HEK293 (cell line): ENCODE measurements around the gene BIRC7.

Source experiments
- CTCF ChIP-seq: fragments of 450-650 bp; formaldehyde crosslinking; IDR thresholded peaks from 2 replicates; pipeline ENCODE4 v1.5.1; 2016; ENCODE audit warnings: missing biosample characterization, missing genetic modification characterization
- REPIN1 ChIP-seq: fragments of 450-650 bp; formaldehyde crosslinking; IDR thresholded peaks from 2 replicates; pipeline ENCODE4 v1.5.1; 2017; ENCODE audit warnings: missing biosample characterization, missing genetic modification characterization, low read depth
- ZNF146 ChIP-seq: fragments of 450-650 bp; formaldehyde crosslinking; IDR thresholded peaks from 2 replicates; pipeline ENCODE4 v1.5.1; 2016; ENCODE audit warnings: missing biosample characterization, missing genetic modification characterization
- ZNF26 ChIP-seq: fragments of 450-650 bp; formaldehyde crosslinking; IDR thresholded peaks from 2 replicates; pipeline ENCODE4 v1.5.1; 2016; ENCODE audit warnings: missing biosample characterization, missing genetic modification characterization
- ZNF274 ChIP-seq, 2 experiments: fragments of 200-500 bp in 1 of 2; fragments of 450-650 bp in 1 of 2; sonication (Bioruptor generic) in 1 of 2; formaldehyde crosslinking in 1 of 2; IDR thresholded peaks; 2 replicates each; pipeline versions ENCODE4 v1.5.1 to v1.6.1; 2014 to 2016; ENCODE audit warnings: borderline replicate concordance in 1 of 2, inconsistent platforms in 1 of 2, low read length in 1 of 2, missing biosample characterization in 1 of 2, missing genetic modification characterization in 1 of 2
- ZNF416 ChIP-seq: fragments of 450-650 bp; formaldehyde crosslinking; IDR thresholded peaks from 2 replicates; pipeline ENCODE4 v1.5.1; 2016; ENCODE audit warnings: missing biosample characterization, missing genetic modification characterization
- ZNF514 ChIP-seq: fragments of 450-650 bp; formaldehyde crosslinking; IDR thresholded peaks from 2 replicates; pipeline ENCODE4 v1.5.1; 2016; ENCODE audit warnings: missing biosample characterization, missing genetic modification characterization
- TF ChIP-seq, protein P1 (sequence below): fragments of 450-650 bp; formaldehyde crosslinking; IDR thresholded peaks from 2 replicates; pipeline ENCODE4 v1.5.1; 2016; ENCODE audit warnings: missing biosample characterization, missing genetic modification characterization
- TF ChIP-seq, protein P2 (sequence below): fragments of 450-650 bp; formaldehyde crosslinking; IDR thresholded peaks from 2 replicates; pipeline ENCODE4 v1.5.1; 2017; ENCODE audit warnings: missing biosample characterization, missing genetic modification characterization

DNA sequence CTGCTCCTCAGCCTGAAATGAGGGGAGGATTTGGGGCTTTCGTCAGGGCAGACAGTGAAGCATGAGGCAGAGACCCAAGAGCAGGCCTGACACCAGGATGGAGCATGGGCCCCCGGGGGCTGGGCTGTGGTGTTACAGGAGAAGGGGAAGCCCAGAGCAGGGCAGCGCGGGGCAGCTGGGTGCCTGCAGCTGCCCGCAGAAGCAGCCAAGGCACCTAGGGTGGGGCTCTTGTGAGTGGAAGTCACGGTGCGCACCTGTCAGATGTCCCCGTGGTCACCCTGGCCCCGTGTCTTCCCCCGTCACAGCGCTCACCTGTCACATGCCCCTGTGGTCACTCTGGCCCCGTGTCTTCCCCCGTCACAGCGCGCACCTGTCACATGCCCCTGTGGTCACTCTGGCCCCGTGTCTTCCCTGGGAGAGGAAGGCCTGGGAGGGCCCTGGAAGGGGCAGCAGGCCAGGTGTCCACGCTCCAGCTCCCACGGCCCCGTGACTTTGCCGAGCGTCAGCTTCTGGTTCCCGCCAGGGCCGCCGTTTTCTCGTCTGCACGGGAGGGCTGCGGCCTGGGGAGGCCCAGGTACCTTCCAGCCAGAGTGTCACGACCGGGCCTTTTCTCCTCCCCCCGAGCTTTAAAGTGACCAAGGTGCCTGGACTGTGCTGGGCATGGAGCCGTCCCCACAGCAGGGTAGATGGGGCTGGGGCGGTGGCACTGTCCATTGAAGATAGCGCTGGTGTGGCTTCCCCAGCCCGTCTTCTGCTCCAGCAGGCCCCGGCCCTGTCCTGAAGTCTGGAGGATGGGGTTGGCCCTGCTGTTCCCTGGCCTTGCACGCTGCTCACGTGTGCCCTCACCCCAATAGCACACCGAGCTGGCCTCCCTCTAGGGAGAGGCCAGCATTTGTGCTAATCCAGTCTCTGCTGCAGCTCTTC lies 46.3 kb downstream of the BIRC7 start:
- no peak for TF ChIP-seq CTCF (tag by site-specific recombination)
- TF ChIP-seq, protein P1, sequence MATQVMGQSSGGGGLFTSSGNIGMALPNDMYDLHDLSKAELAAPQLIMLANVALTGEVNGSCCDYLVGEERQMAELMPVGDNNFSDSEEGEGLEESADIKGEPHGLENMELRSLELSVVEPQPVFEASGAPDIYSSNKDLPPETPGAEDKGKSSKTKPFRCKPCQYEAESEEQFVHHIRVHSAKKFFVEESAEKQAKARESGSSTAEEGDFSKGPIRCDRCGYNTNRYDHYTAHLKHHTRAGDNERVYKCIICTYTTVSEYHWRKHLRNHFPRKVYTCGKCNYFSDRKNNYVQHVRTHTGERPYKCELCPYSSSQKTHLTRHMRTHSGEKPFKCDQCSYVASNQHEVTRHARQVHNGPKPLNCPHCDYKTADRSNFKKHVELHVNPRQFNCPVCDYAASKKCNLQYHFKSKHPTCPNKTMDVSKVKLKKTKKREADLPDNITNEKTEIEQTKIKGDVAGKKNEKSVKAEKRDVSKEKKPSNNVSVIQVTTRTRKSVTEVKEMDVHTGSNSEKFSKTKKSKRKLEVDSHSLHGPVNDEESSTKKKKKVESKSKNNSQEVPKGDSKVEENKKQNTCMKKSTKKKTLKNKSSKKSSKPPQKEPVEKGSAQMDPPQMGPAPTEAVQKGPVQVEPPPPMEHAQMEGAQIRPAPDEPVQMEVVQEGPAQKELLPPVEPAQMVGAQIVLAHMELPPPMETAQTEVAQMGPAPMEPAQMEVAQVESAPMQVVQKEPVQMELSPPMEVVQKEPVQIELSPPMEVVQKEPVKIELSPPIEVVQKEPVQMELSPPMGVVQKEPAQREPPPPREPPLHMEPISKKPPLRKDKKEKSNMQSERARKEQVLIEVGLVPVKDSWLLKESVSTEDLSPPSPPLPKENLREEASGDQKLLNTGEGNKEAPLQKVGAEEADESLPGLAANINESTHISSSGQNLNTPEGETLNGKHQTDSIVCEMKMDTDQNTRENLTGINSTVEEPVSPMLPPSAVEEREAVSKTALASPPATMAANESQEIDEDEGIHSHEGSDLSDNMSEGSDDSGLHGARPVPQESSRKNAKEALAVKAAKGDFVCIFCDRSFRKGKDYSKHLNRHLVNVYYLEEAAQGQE (tag by site-specific recombination) = no peak
- TF ChIP-seq ZNF146 = no peak
- TF ChIP-seq ZNF274 (IDR thresholded peaks at IDR 0.05; ENCODE audit: low read length) = no peak
- TF ChIP-seq ZNF274 (tag by site-specific recombination; IDR thresholded peaks at IDR 0.05; ENCODE audit: borderline replicate concordance) = no peak
- TF ChIP-seq ZNF26 = no peak
- TF ChIP-seq ZNF416 (tag by site-specific recombination) = no peak
- no peak for TF ChIP-seq ZNF514 (tag by site-specific recombination)
- TF ChIP-seq, protein P2, sequence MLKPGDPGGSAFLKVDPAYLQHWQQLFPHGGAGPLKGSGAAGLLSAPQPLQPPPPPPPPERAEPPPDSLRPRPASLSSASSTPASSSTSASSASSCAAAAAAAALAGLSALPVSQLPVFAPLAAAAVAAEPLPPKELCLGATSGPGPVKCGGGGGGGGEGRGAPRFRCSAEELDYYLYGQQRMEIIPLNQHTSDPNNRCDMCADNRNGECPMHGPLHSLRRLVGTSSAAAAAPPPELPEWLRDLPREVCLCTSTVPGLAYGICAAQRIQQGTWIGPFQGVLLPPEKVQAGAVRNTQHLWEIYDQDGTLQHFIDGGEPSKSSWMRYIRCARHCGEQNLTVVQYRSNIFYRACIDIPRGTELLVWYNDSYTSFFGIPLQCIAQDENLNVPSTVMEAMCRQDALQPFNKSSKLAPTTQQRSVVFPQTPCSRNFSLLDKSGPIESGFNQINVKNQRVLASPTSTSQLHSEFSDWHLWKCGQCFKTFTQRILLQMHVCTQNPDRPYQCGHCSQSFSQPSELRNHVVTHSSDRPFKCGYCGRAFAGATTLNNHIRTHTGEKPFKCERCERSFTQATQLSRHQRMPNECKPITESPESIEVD = no peak
- TF ChIP-seq REPIN1 = no peak
